Brain microvascular endothelial cell (primary cell): ENCODE data around the gene LMCD1.
A peak's percentile ranks its signal among the peaks of the same experiment; 100 is the strongest.

Experiments
- DNase-seq: peaks from one replicate; pipeline ENCODE4 v3.0.0-alpha.2; 2020
- H3K27ac ChIP-seq: fragments of 250-450 bp; sonication (Bioruptor Pico); 2 replicates; pipeline ENCODE4 v1.5.1; 2020; ENCODE audit warnings: mild to moderate bottlenecking, moderate library complexity
- H3K27me3 ChIP-seq: fragments of 250-450 bp; sonication (Bioruptor Pico); replicated peaks from 2 replicates; pipeline ENCODE4 v1.5.1; 2020; ENCODE audit warnings: mild to moderate bottlenecking
- H3K36me3 ChIP-seq: fragments of 250-450 bp; sonication (Bioruptor Pico); replicated peaks from 2 replicates; pipeline ENCODE4 v1.5.1; 2020; ENCODE audit warnings: mild to moderate bottlenecking
- H3K4me3 ChIP-seq: 2 replicates; pipeline ENCODE4 v1.5.1; 2011; ENCODE audit warnings: low read depth, mild to moderate bottlenecking, control low read depth, low read length, moderate library complexity
- in situ Hi-C: cut with HindIII; loops from 2 replicates; pipeline ENCODE4 v1.10.0; 2017; ENCODE audit warnings: low sequenced_read_pairs, low pct_ligation_motif_present
- TF ChIP-seq, protein P1 (sequence below): IDR thresholded peaks from 2 replicates; pipeline ENCODE4 v1.5.1; 2011; ENCODE audit warnings: low read depth, mild to moderate bottlenecking, moderate library complexity, low read length, control low read depth, inconsistent platforms; ENCODE audit errors: missing control alignments

The LMCD1 gene, protein sequence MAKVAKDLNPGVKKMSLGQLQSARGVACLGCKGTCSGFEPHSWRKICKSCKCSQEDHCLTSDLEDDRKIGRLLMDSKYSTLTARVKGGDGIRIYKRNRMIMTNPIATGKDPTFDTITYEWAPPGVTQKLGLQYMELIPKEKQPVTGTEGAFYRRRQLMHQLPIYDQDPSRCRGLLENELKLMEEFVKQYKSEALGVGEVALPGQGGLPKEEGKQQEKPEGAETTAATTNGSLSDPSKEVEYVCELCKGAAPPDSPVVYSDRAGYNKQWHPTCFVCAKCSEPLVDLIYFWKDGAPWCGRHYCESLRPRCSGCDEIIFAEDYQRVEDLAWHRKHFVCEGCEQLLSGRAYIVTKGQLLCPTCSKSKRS

DNA sequence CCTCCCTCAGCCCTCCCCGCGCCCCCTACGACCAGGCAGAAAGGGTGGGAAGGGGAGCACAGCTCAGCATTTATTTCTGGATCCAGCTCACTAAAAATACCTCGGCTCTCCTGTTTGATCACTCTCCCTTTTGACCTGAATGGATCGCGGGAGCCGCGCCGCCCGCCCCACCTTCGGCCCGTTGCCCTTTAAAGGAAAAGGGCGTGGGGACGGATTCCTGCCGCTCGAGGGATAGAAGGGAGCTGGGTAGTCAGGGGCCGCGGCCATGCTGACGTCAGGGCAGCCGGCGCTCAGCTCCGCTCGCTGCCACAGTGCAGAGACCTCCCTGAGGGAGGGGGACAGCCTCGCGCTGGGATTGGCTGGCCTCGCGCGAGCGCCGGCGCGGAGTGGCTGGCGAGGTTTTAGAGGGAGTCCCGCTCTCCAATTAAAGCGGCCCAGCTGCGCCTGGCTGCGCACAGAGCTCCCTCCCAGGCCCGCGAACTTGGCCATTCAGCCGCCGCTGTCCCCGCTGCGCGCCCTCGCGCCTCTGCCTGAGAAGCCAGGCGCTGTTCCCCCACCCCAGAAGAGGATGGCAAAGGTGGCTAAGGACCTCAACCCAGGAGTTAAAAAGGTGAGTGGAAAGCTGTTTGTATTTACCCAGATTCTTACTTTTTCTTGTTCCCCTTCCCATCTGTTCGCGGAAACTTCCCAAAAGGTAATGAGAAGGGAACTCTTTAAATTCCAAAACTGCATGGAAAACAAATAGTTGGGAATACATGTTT is at the start of gene LMCD1:
Gene LMCD1, plus strand, starts transcription at position 453 of the 761 bp plus-strand sequence. Its CDS starts 116 bp downstream, at position 569.
- Histone ChIP-seq H3K27ac (peak within 1 kb of the TSS; percentile 90), H3K36me3 (no peaks in the 10 kb centered on the region), H3K27me3 (no peaks in the 10 kb centered on the region), H3K4me3 (peak within 1 kb of the TSS; percentile 64)
- peak; percentile 95 for DNase-seq
- TF ChIP-seq, protein P1, sequence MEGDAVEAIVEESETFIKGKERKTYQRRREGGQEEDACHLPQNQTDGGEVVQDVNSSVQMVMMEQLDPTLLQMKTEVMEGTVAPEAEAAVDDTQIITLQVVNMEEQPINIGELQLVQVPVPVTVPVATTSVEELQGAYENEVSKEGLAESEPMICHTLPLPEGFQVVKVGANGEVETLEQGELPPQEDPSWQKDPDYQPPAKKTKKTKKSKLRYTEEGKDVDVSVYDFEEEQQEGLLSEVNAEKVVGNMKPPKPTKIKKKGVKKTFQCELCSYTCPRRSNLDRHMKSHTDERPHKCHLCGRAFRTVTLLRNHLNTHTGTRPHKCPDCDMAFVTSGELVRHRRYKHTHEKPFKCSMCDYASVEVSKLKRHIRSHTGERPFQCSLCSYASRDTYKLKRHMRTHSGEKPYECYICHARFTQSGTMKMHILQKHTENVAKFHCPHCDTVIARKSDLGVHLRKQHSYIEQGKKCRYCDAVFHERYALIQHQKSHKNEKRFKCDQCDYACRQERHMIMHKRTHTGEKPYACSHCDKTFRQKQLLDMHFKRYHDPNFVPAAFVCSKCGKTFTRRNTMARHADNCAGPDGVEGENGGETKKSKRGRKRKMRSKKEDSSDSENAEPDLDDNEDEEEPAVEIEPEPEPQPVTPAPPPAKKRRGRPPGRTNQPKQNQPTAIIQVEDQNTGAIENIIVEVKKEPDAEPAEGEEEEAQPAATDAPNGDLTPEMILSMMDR: peak; percentile 3
- in situ Hi-C loops: no loop called here

DNA sequence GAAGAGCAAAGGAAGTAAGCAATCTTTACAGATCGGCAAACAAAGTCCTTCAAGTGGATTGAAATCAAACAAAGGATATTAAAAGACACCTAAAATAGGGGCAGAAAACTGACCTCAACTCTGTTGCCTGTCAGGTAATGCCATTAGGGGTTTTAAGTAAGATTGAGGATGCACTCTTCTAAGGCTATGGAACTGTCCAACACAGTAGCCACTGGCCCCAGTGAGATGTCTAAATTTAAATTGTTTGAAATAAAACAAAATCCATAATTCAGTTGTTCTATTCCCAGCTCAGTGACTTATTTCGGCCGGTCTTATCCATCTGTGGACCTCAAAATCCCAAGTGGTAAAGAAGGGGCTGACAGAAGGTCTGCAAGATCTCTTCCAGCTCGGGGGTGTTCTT is 49.5 kb upstream of the LMCD1 start:
- no peaks in the 10 kb centered on the region for H3K36me3 ChIP-seq
- TF ChIP-seq, protein P1: no peak
- no peak overlapping the region for H3K4me3 ChIP-seq
- no peak for DNase-seq
- H3K27ac ChIP-seq: peak overlapping the region; percentile 83
- no peaks in the 10 kb centered on the region for H3K27me3 ChIP-seq
- in situ Hi-C loops: no loop called here

DNA sequence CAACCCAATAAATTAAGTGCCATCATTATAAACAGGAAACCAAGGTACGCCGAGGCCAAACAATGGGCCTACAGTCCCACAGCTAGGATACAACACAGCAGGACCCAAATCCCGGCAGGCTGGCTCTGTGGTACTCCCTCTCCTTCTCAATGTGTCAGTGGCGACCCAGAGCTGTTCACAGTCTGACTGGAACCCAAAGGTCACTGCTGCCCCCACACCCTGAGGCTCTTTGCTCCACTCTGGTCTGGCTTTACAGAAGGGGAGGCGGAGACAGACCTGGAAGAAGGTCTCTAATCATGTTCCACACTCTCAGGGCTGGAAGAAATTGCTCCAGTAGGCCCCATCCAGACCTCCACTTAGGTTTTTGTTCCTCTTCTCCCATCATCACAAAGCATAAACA is 48.5 kb upstream of the LMCD1 start:
- TF ChIP-seq, protein P1: no peak
- in situ Hi-C loops: no loop called here
- DNase-seq: no peak
- no peaks in the 10 kb centered on the region for H3K36me3 ChIP-seq
- H3K4me3 ChIP-seq: no peak overlapping the region
- no peak overlapping the region for H3K27ac ChIP-seq
- H3K27me3 ChIP-seq: no peaks in the 10 kb centered on the region

DNA sequence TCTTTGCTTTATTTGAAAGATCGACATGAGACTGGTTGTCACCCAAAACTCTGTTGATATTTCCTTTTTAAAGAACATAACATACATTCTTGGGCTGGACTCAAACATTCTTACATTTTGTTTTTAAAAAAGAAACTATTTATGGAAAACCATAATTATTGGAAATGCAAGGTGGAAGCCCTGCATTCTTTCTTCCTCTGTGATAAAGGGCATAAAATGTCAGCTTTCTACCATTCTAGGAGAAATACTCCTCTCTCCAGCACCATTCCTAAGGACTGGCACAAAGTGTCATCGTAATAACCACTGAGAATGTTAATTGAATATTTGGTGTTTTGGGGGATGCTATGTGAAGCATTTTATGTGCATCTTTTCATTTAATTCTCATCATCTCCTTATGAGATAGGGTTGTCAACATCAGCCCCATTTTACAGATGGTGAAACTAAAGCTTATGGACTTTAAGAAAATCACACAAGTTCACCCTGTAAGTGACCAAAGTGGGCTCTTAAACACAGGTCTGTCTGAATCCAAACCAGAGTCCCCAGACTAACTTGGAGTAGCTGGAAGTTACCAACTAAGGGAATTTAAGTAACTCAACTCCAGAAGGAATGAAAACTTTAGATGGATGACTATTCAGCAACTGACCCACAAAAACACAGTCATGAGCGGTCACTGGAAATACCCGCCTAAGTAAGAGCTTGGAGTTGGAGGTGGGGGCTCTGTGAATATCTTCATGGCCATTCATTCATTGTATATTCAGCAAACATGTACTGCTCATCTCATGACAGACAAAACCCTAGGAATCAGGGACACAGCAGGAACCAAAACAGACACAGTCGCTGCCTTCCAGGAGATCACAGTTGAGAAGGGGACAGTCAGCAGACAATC is 45.9 kb upstream of the LMCD1 start:
- H3K27me3 ChIP-seq: no peaks in the 10 kb centered on the region
- in situ Hi-C loops: no loop called here
- DNase-seq: peak; percentile 52
- H3K27ac ChIP-seq: peak overlapping the region; percentile 62
- TF ChIP-seq, protein P1: no peak
- H3K4me3 ChIP-seq: no peak overlapping the region
- no peaks in the 10 kb centered on the region for H3K36me3 ChIP-seq

DNA sequence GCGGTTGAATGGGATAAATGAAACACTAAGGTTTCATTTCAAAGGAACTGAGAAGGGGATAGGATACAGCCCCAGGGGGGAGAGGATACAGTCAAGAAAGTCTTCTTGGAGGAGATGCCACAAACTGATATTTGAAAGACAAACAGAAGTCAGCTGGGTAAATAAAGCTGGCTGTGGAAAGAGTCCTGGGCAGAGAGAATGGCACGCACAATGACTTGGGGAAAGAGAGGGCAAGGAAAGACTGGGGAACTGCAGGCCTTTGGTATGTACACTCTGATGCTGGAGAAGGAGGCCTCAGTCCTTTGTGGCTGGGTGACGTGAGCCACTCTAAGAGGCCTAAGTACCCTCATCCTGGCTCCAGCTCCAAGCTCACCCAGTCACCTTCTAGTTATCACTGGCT is 45.2 kb upstream of the LMCD1 start:
- peak; percentile 28 for DNase-seq
- no peak overlapping the region for H3K4me3 ChIP-seq
- H3K27me3 ChIP-seq: no peaks in the 10 kb centered on the region
- peak overlapping the region; percentile 62 for H3K27ac ChIP-seq
- TF ChIP-seq, protein P1: no peak
- in situ Hi-C loops: no loop called here
- no peaks in the 10 kb centered on the region for H3K36me3 ChIP-seq
